Right renal cortex interstitium (tissue), 3 donors: Measurements from ENCODE around the gene SESN3. TPM values are rescaled to one million over a fixed set of nuclear protein-coding genes. Genes with fewer than 3 reads are reported as not detected.
"Not testable (repeated sequence)": the region's sequence is repeated elsewhere in the genome, so short reads cannot be mapped to it uniquely, and the experiment has no call there.

Experiments
- DNase-seq, 3 donors: peaks; one replicate each; pipeline ENCODE4 v3.0.0-alpha.2; 2013; ENCODE audit warnings: low read depth in 3 of 3, low spot score in 2 of 3
- polyA plus RNA-seq, 3 donors: library from polyadenylated mRNA; unstranded; fragments of 120-200 nt; gene quantifications; one replicate each; pipeline ENCODE4 v1.2.1, GENCODE V29; 2013; ENCODE audit not compliant: insufficient read length in 3 of 3

SESN3 gene
- polyA plus RNA-seq, 3 donors: 71.4 to 79.6 (median 77.3) TPM

DNA sequence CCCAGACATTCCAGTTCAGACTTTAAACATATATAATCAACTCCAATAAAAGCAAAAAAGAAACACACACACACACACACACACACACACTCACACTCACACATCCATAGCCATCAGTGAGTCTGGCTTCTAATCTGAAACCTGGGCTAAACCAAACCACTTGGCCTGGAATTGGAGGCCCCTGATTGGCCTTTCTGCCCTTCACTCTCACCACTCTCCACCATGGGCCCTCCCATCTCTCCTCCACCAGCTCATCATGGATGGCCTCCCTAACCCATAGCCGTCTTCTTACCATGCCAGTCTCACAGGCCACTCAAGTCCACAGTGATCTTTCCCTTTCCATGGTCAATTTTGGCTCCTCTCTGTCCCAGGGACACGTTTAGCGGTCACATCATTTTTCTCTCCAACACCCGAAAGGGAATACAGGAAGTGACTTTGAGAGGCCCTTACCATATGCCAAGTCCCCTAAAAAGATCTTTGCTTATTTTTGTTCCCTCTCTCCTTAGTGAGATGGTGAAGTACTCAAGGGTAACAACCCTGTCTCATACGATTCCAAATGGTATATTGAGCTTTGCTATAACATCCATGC is 74.8 kb downstream of the SESN3 start:
- DNase-seq: no peak

DNA sequence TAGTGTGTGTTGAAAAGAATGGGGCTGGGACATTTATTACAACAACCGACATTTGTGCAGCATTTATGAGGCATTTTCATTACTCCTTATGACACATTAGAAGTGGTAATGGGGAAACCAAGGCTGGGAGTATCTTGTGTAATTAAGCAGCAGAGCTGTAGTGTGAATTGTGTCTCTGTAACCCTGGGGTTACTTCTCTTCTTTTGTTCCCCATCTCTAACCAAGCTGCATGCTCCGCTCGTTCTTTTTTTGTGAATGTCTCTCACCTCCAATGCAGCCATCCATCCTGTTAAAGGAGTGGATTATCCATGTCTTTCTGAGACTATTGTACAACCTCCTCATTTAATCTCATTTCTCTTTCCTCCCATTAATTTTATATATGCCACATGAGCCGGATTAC is 75.6 kb downstream of the SESN3 start:
- DNase-seq: no peak

GRCh38 chr11:95154514-95154913 is 76.5 kb downstream of the SESN3 start:
- peak in 1 of 3 donors; percentile 35 for DNase-seq

GRCh38 chr11:95153857-95154246 is 77.2 kb downstream of the SESN3 start:
- no peak for DNase-seq

DNA sequence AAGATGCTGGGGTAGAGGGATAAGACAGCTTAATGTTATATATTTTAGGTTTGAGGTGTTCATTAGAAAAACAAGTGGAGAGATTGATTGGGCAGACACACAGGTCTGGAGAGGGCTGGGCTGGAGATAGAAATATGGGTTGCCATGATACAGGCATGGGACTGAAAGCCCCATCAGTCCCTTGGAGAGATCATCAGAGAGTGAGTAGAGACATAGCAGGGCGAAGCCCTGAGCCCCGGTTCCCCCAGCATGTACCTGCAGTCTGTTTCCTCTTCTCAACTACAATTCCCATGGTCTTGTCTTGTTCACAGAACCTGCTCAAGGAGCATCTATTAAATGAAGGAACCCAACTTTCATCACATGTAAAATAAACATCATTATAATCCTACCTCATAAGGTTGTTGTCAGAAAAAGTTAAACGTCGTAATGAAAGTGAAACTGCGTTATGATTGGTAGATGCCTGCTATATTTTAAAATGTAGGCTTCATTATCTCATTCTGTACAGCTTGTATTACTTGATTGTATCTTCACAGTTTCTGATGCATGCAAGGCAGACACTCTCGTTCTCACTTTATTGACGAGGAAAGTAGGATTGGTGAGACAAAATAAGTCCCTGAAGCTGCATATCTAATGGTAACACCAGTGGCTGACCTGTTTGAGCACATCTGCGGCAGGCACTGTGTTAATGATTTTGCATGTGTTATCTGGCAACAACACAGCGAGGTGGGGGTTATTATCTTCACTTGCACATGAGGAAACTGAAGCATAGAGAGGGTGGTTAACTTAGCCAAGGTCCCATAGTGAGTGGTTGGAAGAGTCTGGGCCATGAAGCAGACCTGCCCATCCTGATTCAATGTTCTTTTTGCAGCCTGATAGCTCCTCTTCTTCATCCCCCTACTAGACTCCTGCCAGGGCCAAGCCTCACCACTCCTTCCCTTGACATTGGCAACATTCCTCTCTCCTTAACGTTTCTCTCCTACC is 77.8 kb downstream of the SESN3 start:
- no peak for DNase-seq

- peak; percentile 88 to 89 (median 89) for DNase-seq
Measured at GRCh38 chr11:95150956-95151684, 79.9 kb downstream of the SESN3 start.

DNA sequence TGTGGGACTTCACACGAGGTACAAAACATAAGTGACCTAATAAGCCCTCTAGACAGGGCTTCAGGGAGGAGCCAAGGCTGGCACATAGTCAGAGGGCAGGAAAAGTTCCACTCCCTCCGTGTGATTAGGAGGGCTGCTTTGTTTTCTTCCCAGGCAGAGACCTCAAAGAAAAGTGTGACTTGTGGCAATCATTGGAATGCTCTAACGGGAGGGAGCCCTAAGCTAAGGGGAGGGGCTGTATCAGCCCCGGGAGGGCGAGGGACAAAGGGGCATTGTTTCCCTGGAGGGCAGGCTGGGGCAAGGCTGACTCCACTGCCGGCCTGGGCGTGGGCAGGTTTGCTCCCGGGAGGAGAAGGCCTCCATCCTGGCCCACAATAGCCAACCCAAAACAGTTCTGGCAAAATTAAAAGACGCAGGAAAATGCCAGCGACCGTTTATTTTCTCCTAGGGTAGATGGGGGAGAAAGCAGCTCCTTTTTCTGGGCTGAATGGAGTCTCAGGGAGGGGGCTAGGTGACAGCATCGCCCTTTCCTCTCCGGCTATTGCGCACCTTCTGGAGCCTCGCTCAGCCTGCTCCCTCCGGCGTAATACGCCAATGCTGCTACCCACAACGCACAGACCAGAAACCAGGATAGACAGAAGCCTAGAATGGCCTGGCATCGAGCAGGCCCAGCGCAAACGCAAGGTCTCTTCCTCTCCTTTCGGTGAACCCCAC is 81.2 kb downstream of the SESN3 start:
- no peak for DNase-seq

GRCh38 chr11:95148938-95149337 is 82.1 kb downstream of the SESN3 start:
- no peak for DNase-seq

- no peak for DNase-seq
Measured at GRCh38 chr11:95148406-95148805, 82.6 kb downstream of the SESN3 start.

DNA sequence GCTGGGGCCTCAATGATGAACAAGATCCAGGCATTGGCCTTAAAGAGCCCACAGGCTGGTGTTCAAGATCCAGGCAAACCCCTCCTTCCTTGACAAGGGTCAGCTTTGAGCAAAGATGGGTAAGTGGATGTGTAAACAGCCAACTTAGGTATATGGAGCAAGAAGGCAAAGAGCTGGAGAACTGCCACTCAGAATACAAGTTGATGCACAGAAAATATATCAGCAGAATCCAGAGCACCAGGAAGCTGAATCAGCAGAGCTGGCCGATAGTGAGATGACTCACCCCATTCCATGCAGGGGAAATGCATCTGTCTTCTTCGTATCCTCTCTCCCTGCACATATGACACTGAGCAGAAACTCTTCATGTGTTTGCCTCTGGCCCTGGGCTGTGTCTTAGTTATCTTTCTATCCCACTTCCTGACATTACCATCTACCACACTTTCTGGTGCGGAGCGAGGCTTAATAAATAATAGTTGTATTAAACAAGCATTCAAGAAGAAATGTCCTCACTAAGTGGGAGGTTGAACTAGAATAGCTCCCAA is 83.6 kb downstream of the SESN3 start:
- no peak for DNase-seq

DNA sequence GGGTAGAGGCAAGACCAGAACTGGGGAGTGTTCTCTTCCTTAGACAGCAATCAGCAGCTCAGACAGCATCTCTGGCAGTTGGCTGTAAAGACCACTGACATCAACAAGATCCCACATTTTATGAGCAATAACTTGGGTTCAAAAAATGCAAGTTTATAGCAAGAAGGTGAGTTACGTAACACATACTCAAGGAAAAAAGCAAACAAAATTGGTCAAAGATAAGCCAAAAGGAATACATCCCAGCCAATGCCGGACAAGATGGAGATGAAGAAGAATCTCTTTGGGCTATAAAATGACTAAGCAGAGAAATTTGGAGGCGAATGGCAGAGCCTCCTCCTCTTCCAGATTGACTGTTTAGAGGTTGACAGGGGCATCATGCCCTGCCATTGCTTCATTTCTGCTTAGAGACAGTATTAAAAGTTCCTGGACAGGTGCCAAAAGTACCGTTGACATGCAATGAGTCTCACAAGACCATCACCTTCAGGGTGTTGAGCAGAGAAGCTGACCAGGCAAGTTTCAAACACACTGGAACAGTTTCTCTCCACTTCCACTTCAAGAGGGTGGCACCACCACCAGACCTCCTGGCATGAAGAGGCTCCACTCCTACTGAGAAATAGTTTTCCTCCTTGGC is 85.5 kb downstream of the SESN3 start:
- no peak for DNase-seq

DNA sequence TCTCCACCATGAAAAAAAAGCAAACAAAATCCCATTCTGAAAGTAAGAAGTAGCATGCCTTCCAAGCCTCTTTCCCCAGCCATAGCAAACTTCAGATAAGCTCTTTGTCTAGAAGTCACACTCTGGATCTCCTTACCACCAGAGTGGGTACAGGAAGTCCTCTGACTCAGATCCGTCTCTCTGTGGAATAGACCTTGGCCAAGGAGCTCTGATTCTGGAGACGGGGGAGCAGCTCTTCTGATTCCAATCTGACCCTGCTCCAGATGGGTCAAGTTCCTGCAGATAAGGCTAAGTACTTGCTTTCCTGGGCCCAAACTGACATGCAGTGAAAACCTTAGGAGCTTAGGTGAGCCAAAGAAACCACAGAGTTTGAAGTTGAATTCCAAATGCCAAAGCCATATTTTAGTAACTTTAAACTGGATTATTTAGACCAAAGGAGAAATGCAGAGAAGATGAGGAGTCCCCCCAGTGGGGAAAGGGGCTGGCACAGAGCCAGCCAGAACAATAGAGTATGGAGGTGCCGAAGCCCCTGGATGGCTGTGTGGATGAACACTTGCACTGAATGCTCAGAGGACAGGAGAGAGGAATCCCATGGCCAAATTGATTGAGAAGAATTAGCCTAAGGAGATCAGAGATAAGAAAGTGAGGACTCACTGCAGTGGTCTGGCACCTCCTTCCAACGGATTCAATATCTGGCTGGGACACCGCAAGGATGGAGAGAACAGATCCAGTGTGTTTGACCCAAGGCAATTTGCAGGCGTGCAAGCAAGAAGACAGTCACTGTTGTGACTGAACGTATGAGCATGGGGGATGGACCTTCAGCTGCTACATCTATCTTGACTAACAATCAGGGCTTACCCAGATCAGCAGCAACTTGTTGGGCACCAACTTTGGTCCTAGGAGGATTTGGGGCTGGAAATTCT is 86.4 kb downstream of the SESN3 start:
- DNase-seq: no peak

GRCh38 chr11:95143106-95143681 is 87.8 kb downstream of the SESN3 start:
- DNase-seq: no peak

- no peak for DNase-seq
Measured at GRCh38 chr11:95142431-95142830, 88.6 kb downstream of the SESN3 start.

DNA sequence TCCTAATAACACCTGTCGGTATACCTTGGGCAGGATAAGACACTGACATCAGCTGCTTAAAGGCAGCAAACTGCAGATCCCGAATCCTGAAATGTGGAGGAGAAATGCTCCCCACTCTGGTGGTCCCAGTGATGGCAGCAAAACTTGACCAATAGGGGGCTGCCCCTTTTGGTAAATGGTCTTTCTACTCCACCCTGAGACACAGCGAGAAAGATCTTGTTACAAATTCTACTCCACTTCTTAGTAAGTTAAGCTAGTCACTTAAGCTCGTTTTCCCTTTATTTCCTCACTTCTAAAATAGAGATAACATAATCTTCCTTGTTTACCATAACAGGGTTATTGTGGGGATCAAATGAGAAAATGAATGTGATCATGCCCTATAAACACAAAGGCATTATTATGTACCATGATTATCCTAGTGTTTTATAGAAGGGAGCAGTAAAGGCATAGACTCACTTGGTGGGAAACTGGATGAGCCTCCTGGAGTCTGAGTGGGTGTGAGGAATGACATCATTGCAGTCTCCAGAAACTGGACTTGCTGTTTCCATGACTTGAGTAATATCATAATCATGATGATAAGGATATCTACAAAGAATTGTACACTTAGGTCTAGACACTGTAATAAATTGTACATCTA is 90.5 kb downstream of the SESN3 start:
- DNase-seq: no peak

GRCh38 chr11:95138448-95138847 is 92.6 kb downstream of the SESN3 start:
- DNase-seq: no peak

- DNase-seq: no peak
Measured at GRCh38 chr11:95137299-95137698, 93.7 kb downstream of the SESN3 start.

DNA sequence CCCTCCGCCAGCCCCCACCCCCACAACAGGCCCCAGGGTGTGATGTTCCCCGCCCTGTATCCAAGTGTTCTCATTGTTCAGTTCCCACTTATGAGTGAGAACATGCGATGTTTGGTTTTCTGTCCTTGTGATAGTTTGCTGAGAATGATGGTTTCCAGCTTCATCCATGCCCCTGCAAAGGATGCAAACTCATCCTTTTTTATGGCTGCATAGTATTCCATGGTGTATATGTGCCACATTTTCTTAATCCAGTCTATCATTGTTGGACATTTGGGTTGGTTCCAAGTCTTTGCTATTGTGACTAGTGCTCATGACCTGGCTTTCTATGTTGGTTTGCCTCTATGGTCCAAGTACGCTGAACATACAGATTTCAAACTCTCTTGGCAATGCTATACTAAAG is 94.3 kb downstream of the SESN3 start:
- not testable (repeated sequence) for DNase-seq
